Caco-2 (cell line): ENCODE results near the gene HSPA14. TPM values are rescaled to one million over a fixed set of nuclear protein-coding genes. Genes with fewer than 3 reads are reported as not detected.
A peak's percentile ranks its signal among the peaks of the same experiment; 100 is the strongest.

Experiments
- BruUV-seq: library from RNA; stranded (reverse); fragments of 400-500 nt; replicated peaks from 2 replicates; lab custom pipeline; 2021; lab: Mats Ljungman, UMichigan
- CTCF ChIA-PET: fragments of 300-600 bp; sonication (Branson Sonifier 250); formaldehyde crosslinking; loops from one replicate; lab custom pipeline; 2022; ENCODE audit warnings: antibody characterized with exemption; lab: Charles Lee
- POLR2A ChIA-PET: fragments of 300-600 bp; sonication (Branson Sonifier 250); formaldehyde crosslinking; loops from one replicate; lab custom pipeline; 2022; ENCODE audit warnings: antibody characterized with exemption; lab: Charles Lee
- DNase-seq, 2 experiments: peaks; one replicate each; pipeline versions ENCODE4 v3.0.0 to v3.0.0-alpha.2; 2020 to 2022
- H3K27me3 ChIP-seq: replicated peaks from 2 replicates; pipeline ENCODE4 v1.6.0; 2011; ENCODE audit warnings: low read length; ENCODE audit not compliant: control insufficient read depth, insufficient read depth
- H3K36me3 ChIP-seq: 2 replicates; pipeline ENCODE4 v1.5.1; 2011; ENCODE audit warnings: low read length; ENCODE audit not compliant: control insufficient read depth, insufficient read depth
- H3K4me1 ChIP-seq: fragments of 250-450 bp; sonication (Bioruptor Pico); 2 replicates; pipeline ENCODE4 v1.5.1; 2020; ENCODE audit warnings: mild to moderate bottlenecking
- H3K4me3 ChIP-seq: 2 replicates; pipeline ENCODE4 v1.5.1; 2011; ENCODE audit warnings: low read depth, mild to moderate bottlenecking, control low read depth, low read length
- H3K9me3 ChIP-seq: fragments of 250-450 bp; sonication (Bioruptor Pico); 2 replicates; pipeline ENCODE4 v1.5.1; 2020; ENCODE audit warnings: mild to moderate bottlenecking, moderate library complexity
- H3K27ac Mint-ChIP-seq: one replicate; pipeline ENCODE4 v1.8.0; 2022; ENCODE audit warnings: mixed read lengths; ENCODE audit not compliant: unreplicated experiment
- H3K27me3 Mint-ChIP-seq: one replicate; pipeline ENCODE4 v1.8.0; 2022; ENCODE audit warnings: mixed read lengths; ENCODE audit not compliant: insufficient read depth, unreplicated experiment
- H3K36me3 Mint-ChIP-seq: one replicate; pipeline ENCODE4 v1.8.0; 2022; ENCODE audit warnings: mild to moderate bottlenecking, mixed read lengths; ENCODE audit not compliant: insufficient read depth, unreplicated experiment
- H3K4me1 Mint-ChIP-seq: one replicate; pipeline ENCODE4 v1.8.0; 2022; ENCODE audit warnings: low read depth, mixed read lengths; ENCODE audit not compliant: unreplicated experiment
- H3K4me3 Mint-ChIP-seq: one replicate; pipeline ENCODE4 v1.8.0; 2022; ENCODE audit warnings: mild to moderate bottlenecking, moderate library complexity, mixed read lengths; ENCODE audit not compliant: unreplicated experiment
- H3K9me3 Mint-ChIP-seq: one replicate; pipeline ENCODE4 v1.8.0; 2022; ENCODE audit warnings: mixed read lengths; ENCODE audit not compliant: unreplicated experiment
- intact Hi-C: fragments of 100-400 bp; cut with micrococcal nuclease; formaldehyde crosslinking; loops from one replicate; pipeline ENCODE4 v1.10.0; 2022; ENCODE audit not compliant: unreplicated experiment
- total RNA-seq: library from RNA; stranded (reverse); gene quantifications from 2 replicates; pipeline ENCODE4 v1.2.3, GENCODE V29; 2022
- TF ChIP-seq, protein P1 (sequence below), 2 experiments: fragments of 200-600 bp in 1 of 2; IDR thresholded peaks; 1 replicate in 1 of 2; 2 replicates in 1 of 2; pipeline versions ENCODE4 v1.5.1 to v1.8.0; 2011 to 2022; ENCODE audit warnings: antibody characterized with exemption in 1 of 2, control low read depth in 1 of 2, inconsistent platforms in 1 of 2, low read depth in 1 of 2, low read length in 1 of 2, mild to moderate bottlenecking in 1 of 2, moderate library complexity in 1 of 2; ENCODE audit not compliant: insufficient read depth in 1 of 2, severe bottlenecking in 1 of 2, unreplicated experiment in 1 of 2

The HSPA14 gene
- total RNA-seq, 1 experiment from 2014 or later: 36.9 TPM

DNA sequence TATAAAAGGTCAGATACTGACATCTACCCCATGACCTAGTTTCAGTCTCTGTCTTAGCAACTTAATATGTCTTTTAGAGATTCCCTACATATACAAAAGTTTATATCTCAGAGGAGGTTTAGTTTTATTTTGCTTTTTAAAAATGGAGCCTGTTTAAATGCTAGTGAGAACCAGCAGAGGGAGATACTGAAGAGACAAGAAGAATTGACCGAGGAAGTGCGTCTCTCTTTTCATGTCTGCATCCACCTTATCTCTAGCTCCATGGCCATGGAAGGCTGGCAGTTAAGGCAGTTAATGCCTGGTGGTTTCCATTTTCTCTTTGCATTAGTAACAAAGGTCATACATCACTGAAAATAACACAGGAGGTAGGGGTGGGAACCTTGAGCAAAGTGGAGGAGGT lies 51.2 kb downstream of the HSPA14 start:
- no peaks in the 10 kb centered on the region for H3K27me3 ChIP-seq
- Mint-ChIP-seq H3K36me3 (peaks cover 16% of the 10 kb centered on the region), H3K27ac (no peak overlapping the region), H3K4me1 (peaks cover 11% of the 10 kb centered on the region), H3K27me3 (no peaks in the 10 kb centered on the region), H3K9me3 (no peaks in the 10 kb centered on the region), H3K4me3 (no peak overlapping the region)
- intact Hi-C loops: no loop called here
- POLR2A ChIA-PET: interaction anchor here (1.0 kb wide), 1 partner anchor 11 kb away, joined by 5 read pairs; the partner anchor contains the start of gene SUV39H2
- no peaks in the 10 kb centered on the region for H3K36me3 ChIP-seq
- H3K4me1 ChIP-seq: peaks cover 7% of the 10 kb centered on the region; the same call in 1 of the 2 replicates
- no peaks in the 10 kb centered on the region for H3K9me3 ChIP-seq
- DNase-seq: peak in 1 of 2 experiments; percentile 29
- CTCF ChIA-PET: interaction anchor here (1.7 kb wide), 1 partner anchor 10 kb away, joined by 9 read pairs; the partner anchor contains the start of gene SUV39H2
- TF ChIP-seq, protein P1, sequence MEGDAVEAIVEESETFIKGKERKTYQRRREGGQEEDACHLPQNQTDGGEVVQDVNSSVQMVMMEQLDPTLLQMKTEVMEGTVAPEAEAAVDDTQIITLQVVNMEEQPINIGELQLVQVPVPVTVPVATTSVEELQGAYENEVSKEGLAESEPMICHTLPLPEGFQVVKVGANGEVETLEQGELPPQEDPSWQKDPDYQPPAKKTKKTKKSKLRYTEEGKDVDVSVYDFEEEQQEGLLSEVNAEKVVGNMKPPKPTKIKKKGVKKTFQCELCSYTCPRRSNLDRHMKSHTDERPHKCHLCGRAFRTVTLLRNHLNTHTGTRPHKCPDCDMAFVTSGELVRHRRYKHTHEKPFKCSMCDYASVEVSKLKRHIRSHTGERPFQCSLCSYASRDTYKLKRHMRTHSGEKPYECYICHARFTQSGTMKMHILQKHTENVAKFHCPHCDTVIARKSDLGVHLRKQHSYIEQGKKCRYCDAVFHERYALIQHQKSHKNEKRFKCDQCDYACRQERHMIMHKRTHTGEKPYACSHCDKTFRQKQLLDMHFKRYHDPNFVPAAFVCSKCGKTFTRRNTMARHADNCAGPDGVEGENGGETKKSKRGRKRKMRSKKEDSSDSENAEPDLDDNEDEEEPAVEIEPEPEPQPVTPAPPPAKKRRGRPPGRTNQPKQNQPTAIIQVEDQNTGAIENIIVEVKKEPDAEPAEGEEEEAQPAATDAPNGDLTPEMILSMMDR (IDR thresholded peaks at IDR 0.05; ENCODE audit: insufficient read depth in 1 of 2, low read depth in 1 of 2, low read length in 1 of 2, severe bottlenecking in 1 of 2, unreplicated experiment in 1 of 2): peak; percentile 33 to 36
- no TSS peak for BruUV-seq
- H3K4me3 ChIP-seq: no peak overlapping the region

DNA sequence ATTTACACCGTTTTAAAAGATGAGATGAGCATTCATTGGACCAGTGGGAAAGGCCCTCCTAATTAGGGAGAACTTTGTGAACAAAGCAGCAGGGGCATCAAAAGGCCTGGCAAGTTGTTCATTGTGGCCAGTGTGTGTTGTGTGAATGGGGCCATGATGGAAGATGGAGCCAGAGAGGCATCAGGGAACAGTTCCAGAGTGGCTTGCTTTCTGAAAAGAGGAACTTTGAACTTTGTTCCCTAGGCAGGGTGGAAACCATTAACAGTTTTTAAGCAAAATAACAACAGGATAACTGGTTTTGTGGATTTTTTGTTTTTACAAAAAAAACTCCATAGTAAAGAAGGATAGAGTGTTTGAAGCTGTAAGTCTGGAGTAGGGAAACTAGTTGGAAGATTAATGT lies 53.0 kb downstream of the HSPA14 start:
- TF ChIP-seq, protein P1 (IDR thresholded peaks at IDR 0.05; ENCODE audit: insufficient read depth in 1 of 2, low read depth in 1 of 2, low read length in 1 of 2, severe bottlenecking in 1 of 2, unreplicated experiment in 1 of 2): no peak
- Mint-ChIP-seq H3K27ac (no peak overlapping the region), H3K4me1 (peaks cover 11% of the 10 kb centered on the region), H3K27me3 (no peaks in the 10 kb centered on the region), H3K4me3 (no peak overlapping the region), H3K36me3 (peaks cover 16% of the 10 kb centered on the region), H3K9me3 (no peaks in the 10 kb centered on the region)
- ChIA-PET CTCF (no interaction called here), POLR2A (no interaction called here)
- DNase-seq: no peak
- BruUV-seq: no TSS peak
- H3K4me1 ChIP-seq: peaks cover 7% of the 10 kb centered on the region; the same call in 1 of the 2 replicates
- no peaks in the 10 kb centered on the region for H3K9me3 ChIP-seq
- intact Hi-C loops: no loop called here
- H3K36me3 ChIP-seq: no peaks in the 10 kb centered on the region
- no peaks in the 10 kb centered on the region for H3K27me3 ChIP-seq
- H3K4me3 ChIP-seq: no peak overlapping the region

DNA sequence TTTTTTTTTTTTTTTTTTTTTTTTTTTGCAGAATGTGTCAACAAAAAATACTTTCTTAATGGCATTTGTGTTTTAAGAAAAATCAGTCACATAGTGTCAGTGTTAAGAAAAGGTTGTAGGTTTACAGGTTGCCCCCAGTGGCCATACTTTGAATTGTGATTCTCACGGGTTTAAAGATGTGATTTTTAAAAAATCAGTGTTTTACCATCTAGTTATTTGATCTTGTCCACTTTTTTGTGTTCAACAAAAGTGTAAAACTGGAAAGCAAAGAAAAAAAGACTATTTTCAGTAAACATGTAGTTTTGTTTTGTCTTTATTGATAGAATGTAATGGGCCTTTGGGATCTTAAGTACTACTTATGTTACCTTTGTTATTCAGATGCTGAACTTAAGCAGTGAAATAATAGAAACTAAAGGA lies 66.2 kb downstream of the HSPA14 start:
- ChIA-PET CTCF (no interaction called here), POLR2A (no interaction called here)
- TF ChIP-seq, protein P1 (IDR thresholded peaks at IDR 0.05; ENCODE audit: insufficient read depth in 1 of 2, low read depth in 1 of 2, low read length in 1 of 2, severe bottlenecking in 1 of 2, unreplicated experiment in 1 of 2): peak; percentile 61 to 73
- peaks cover 83% of the 10 kb centered on the region for H3K36me3 Mint-ChIP-seq
- Histone ChIP-seq H3K27me3 (no peaks in the 10 kb centered on the region), H3K9me3 (no peaks in the 10 kb centered on the region), H3K36me3 (peaks cover 4% of the 10 kb centered on the region), H3K4me3 (no peak overlapping the region), H3K4me1 (no peaks in the 10 kb centered on the region)
- H3K4me1 Mint-ChIP-seq: no peaks in the 10 kb centered on the region
- intact Hi-C loops: no loop called here
- peak in 1 of 2 experiments; percentile 65 for DNase-seq
- H3K27ac Mint-ChIP-seq: no peak overlapping the region
- no peak overlapping the region for H3K4me3 Mint-ChIP-seq
- no peaks in the 10 kb centered on the region for H3K9me3 Mint-ChIP-seq
- no peaks in the 10 kb centered on the region for H3K27me3 Mint-ChIP-seq
- BruUV-seq: no TSS peak
